Epidermal melanocyte (primary cell): Measurements from ENCODE around the gene NCAPH2.

Experiments used
- DNase-seq: peaks from one replicate; pipeline ENCODE4 v3.0.0; 2011; ENCODE audit warnings: low spot score; ENCODE audit not compliant: insufficient read length

NCAPH2 gene

GRCh38 chr22:50507991-50508884 is at the start of gene NCAPH2:
Gene NCAPH2 (plus strand): TSS chr22:50508224. CDS start chr22:50508338, 114 bp downstream.
- DNase-seq, result peak; percentile 100

GRCh38 chr22:50459016-50459415 is 49.0 kb upstream of the NCAPH2 start:
- DNase-seq, result no peak

GRCh38 chr22:50459496-50460140 is 48.4 kb upstream of the NCAPH2 start:
- no peak for DNase-seq

GRCh38 chr22:50460938-50461337 is 47.1 kb upstream of the NCAPH2 start:
- DNase-seq, result no peak

GRCh38 chr22:50461536-50461935 is 46.5 kb upstream of the NCAPH2 start:
- no peak for DNase-seq

- no peak for DNase-seq
These were observed 46.0 kb upstream of the NCAPH2 start for GRCh38 chr22:50461979-50462540.

- DNase-seq, result no peak
These were observed 44.7 kb upstream of the NCAPH2 start for GRCh38 chr22:50463188-50463900.

- no peak for DNase-seq
These were observed 43.6 kb upstream of the NCAPH2 start for GRCh38 chr22:50464451-50464850.

GRCh38 chr22:50465066-50465930 is 42.7 kb upstream of the NCAPH2 start:
- DNase-seq, result no peak

- DNase-seq, result no peak
These were observed 40.7 kb upstream of the NCAPH2 start for GRCh38 chr22:50467341-50467740.

- no peak for DNase-seq
These were observed 40.1 kb upstream of the NCAPH2 start for GRCh38 chr22:50467773-50468440.

- no peak for DNase-seq
These were observed 39.4 kb upstream of the NCAPH2 start for GRCh38 chr22:50468626-50469025.

- no peak for DNase-seq
These were observed 38.4 kb upstream of the NCAPH2 start for GRCh38 chr22:50469377-50470305.

- DNase-seq, result no peak
These were observed 37.5 kb upstream of the NCAPH2 start for GRCh38 chr22:50470491-50470890.

GRCh38 chr22:50471197-50471847 is 36.7 kb upstream of the NCAPH2 start:
- DNase-seq, result no peak

GRCh38 chr22:50471962-50472361 is 36.1 kb upstream of the NCAPH2 start:
- no peak for DNase-seq

- no peak for DNase-seq
These were observed 34.9 kb upstream of the NCAPH2 start for GRCh38 chr22:50473088-50473487.

GRCh38 chr22:50473855-50474671 is 34.0 kb upstream of the NCAPH2 start:
- DNase-seq, result peak; percentile 64
